GM19099 (cell line): ENCODE data around the gene NRDE2.

Experiments used
- POLR2A ChIP-seq: IDR thresholded peaks from 3 replicates; pipeline ENCODE4 v1.6.1; 2011; ENCODE audit warnings: low read depth; ENCODE audit not compliant: insufficient read length; ENCODE audit errors: extremely low read depth

Gene NRDE2

DNA sequence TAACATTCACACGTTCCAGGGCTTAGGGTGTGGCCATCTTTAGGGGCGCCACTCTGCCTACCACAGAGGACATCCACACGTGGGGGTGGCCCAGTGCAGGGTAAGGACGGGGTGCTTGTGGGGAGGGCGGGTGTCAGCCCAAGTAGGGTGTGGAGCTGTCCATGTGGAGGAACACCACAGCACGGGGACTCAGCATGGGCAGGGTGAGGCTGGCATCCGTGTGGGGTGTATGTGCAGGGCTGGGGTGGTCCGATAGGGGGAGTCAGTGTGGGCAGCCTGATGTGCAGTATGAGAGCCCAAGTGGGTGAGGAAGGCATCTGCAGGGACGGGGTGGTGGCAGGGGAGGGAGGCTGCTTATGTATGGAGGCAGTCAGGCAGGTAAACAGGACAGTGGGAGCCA lies 57.7 kb downstream of the NRDE2 start:
- no peak for TF ChIP-seq POLR2A

DNA sequence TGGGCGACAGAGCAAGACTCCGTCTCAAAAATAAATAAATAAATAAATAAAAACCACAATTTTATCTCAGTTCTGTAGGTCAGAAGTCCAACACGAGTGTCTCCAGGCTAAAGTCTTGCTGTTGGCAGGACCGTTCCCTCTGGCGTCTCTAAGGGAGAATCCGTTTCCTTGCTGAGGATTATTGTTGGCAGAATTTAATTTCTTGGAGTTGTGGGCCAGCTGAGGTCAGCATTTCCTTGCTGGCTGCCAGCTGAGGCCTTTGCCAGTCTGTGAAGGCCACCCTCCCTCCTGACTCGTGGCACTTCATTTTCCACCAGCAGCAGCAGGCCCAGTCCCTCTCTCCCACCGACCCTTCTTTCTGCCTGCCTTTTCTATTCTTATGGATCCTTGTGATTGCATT lies 58.2 kb downstream of the NRDE2 start:
- no peak for TF ChIP-seq POLR2A

DNA sequence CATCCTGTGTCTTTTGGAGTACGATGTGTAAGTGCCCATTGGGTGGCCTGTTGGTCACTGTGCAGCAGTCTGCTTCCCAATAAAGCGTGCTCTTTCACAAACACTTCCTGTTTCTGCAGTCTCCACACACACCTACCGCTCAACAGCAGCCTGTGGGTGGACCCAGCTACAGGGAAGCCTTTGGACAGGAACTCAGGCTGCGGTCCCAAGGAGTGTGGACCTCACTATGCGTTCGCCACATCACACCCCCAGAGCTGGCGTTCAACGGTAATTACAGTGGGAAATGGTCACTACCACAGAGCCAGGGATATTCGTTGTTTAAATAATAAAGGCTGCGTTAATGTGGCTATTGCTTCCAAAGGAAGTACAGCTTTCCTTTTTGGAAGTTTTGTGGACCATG lies 59.2 kb downstream of the NRDE2 start:
- no peak for TF ChIP-seq POLR2A

DNA sequence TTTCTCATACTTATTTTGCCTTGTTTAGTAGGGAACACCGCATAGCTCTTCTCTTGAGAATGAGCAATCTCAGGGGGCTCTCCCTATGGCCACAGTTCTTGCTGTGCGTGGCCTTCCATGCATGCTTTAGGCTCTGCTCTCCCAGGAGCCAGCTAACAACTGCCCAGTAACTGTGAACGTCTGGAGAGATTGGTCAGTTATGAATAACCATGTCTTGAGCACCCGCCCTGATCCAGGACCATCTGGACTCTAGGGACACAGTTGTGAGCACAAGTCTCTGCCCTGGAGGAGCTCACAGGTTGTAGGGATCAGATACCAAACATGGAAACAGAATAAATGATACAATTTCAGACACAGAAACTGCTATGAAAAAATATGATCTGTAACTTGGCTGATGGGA lies 63.3 kb downstream of the NRDE2 start:
- TF ChIP-seq POLR2A = no peak

DNA sequence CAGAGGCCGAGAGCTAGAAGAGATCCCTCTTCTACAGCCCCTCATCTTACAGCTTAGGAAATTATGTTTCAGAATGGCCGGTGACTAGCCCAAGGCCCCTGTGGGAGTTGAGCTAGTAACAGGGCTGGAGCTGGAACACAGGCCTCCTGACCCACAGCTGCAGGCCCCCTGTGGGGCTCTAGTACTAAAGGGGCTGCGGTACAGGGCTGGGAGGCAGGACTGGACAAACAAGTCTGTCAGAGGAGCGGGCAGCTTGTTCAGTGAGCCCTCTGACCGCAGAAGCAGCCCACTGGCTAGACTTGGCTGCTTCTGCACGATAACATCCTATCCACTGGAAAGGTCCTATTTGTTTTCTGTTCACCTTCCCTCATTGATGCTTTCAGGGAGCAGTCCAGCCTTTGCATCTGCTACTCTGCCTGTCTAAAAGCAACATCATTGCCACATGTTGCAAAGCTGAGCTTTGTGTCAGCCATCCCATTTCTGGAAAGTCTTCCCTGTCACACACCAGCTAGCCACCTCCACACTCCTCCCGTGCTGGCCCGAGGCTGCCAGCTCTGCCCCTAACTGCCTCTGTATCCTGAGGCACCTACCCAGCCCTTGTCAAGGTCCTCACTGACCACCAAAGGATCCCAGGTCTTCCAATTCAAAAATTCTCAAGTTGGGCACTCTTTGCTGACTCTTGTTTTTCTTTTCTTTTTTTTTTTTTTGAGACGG lies 65.1 kb downstream of the NRDE2 start:
- no peak for TF ChIP-seq POLR2A

DNA sequence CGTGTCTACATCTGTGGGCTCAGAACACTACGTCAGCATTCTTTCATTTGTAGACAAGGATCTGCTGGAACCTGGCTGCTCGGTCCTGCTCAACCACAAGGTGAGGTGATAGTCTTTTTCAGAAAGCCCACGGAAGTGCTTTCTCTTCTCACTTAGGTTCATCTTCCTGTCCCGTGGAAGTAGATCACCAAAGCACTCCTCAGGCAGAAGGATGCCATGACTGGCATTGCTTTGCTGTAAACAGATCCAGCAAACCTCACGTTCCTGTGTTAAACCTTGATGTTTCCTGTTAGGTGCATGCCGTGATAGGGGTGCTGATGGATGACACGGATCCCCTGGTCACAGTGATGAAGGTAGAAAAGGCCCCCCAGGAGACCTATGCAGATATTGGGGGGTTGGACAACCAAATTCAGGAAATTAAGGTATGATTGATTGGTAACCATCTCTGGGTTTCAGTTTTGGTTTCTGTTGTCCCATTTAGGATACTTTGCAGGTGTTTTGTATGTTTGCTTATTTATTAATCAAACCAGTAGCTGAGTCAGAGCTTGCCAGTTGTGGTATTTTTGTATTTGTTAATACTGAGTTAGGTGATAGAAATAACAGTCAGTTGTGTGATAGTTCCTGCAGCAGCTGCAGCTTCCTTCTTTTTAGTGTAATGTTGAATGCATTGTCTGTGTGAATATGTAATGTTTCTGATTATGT lies 67.8 kb downstream of the NRDE2 start:
- TF ChIP-seq POLR2A = no peak

GRCh38 chr14:90256354-90257131 lies 75.2 kb downstream of the NRDE2 start, which contains the start of gene PSMC1:
TSS of gene PSMC1 (plus strand) at chr14:90256553. CDS start at chr14:90256598, 45 bp downstream.
- peak; percentile 81 for TF ChIP-seq POLR2A

- no peak for TF ChIP-seq POLR2A
Measured at GRCh38 chr14:90255871-90256270, 75.9 kb downstream of the NRDE2 start.

DNA sequence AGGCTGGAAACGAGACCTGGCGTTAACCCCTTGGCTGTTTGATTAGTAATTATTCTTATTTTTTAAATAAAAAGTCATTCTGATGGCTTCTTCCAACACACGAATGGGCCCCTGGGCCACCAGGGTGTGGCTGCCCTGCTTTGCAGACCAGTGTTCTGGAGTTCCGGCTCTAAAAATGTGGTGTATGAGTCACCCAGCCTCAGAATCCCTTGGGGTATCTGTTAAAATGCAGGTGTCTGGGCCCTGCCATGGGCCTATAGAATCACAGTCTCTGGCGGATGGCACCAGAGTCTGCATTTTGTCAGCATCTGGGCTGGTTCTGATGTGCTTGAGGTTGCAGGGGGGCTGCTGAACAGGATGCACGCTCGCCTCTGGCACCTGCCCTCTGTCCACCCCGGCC lies 77.9 kb downstream of the NRDE2 start:
- no peak for TF ChIP-seq POLR2A

DNA sequence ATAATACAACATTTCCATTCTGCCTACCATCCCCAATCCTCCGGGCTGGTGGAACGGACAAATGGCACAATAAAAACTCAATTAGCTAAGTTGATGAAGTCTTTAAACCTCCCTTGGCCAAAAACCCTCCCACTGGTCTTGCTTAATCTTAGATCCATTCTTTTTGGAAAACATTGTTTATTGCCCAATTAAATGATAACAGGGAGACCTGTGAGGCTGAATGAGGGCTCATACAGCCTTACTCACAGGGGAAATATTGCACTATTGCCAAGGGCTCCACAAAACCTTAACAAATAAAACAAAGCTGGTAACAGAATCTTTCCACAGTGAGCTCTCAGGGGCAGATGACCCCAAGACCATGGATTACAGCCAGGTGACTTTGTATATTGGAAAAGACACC lies 83.1 kb downstream of the NRDE2 start:
- TF ChIP-seq POLR2A = no peak

GRCh38 chr14:90246936-90247335 lies 84.8 kb downstream of the NRDE2 start:
- no peak for TF ChIP-seq POLR2A

- no peak for TF ChIP-seq POLR2A
Measured at GRCh38 chr14:90242444-90242843, 89.3 kb downstream of the NRDE2 start.

GRCh38 chr14:90239139-90239538 lies 92.6 kb downstream of the NRDE2 start:
- TF ChIP-seq POLR2A = no peak

DNA sequence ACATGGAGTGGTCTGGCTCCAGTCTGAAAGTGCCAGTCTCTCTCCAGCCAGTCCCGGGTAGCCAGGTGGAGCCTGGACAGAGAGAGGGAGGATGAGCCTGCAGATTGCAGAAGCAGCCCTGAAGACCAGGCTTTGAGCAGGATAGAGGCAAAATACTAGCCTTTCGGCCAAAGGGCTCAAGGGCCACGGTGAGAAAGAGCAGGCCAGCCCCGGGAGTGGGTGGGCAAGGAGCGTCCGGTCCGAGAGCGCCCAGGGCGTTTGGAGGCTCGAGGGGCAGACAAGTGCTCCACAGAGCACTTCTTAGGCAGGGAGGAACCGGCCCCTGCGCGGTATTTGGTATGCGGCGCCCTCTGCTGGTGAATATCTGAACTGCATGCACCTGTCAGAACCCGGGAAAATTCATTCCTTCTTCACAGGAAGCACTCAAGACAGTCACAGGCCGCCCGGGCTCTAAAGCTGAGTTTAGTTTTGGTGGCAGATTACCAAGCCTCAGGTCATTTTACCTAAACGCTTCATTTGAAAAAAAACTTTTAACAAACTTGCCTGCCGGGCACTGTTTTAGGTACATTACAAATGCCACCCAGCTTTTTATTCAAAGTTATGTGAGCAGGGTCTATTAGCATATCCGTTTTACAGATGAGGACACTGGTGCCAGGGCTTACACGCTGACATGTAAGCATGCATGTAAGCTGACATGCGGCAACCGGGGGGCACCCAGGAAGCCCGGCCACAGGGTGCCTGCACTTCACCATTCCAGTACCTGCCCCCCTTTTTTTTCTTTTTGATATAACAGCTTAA lies 96.4 kb downstream of the NRDE2 start:
- TF ChIP-seq POLR2A = no peak

- TF ChIP-seq POLR2A = no peak
Measured at GRCh38 chr14:90228478-90228877, 103.3 kb downstream of the NRDE2 start.
